ENCODE measurements around the gene KIF16B. TPM values are rescaled to one million over a fixed set of nuclear protein-coding genes. Genes with fewer than 3 reads are reported as not detected.

KIF16B gene
- total and polyA plus RNA-seq, 2 donors (not counting 3 experiments of a cell fraction or from before 2014, with no cell fraction given): 2.9 to 8.8 TPM

DNA sequence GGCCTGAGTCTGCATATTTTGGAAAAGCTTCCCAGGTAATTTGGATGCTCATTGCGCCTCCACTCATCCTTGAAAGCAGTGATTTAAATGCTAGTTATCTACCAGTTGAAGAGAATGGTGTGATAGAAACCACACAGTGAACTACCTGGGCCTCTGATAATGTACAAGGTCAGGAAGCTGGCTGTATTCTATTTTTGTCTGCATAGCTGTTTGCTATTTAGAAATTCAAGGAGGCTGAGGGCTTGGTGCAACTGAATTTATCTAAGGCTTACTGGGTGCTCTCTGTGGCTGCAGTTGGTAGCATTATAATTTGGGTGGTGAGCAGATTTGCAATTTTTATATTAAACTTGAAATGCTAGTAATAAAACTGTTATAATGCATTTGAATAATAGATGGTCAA is 245.6 kb downstream of the KIF16B start:
- ChIA-PET POLR2A (no interaction called here), CTCF (no interaction called here)
- Histone ChIP-seq H3K9me3 (replicated peaks; ENCODE audit: control insufficient read depth, insufficient read depth, low read length) (no peaks in the 10 kb centered on the region), H3K4me3 (replicated peaks in 1 of 3; ENCODE audit: insufficient read depth in 1 of 3, low read depth in 1 of 3, low read length in 3 of 3) (no peak overlapping the region), H3K27me3 (ENCODE audit: control insufficient read depth in 2 of 2, insufficient read depth in 2 of 2, low read length in 2 of 2) (no peaks in the 10 kb centered on the region), H3K27ac (ENCODE audit: insufficient read depth, low read depth, low read length) (no peak overlapping the region), H3K4me1 (ENCODE audit: control insufficient read depth, extremely low read depth, insufficient read depth, low read length) (no peaks in the 10 kb centered on the region), H3K36me3 (ENCODE audit: control insufficient read depth in 2 of 2, extremely low read depth in 1 of 2, insufficient read depth in 2 of 2, low read length in 2 of 2) (no peaks in the 10 kb centered on the region), H3K9ac (replicated peaks; ENCODE audit: extremely low read depth, insufficient read depth, low read length) (no peak overlapping the region), H4K20me1 (replicated peaks; ENCODE audit: control insufficient read depth, extremely low read depth, insufficient read depth, low read length) (no peaks in the 10 kb centered on the region), H3K4me2 (ENCODE audit: insufficient read depth, low read length) (no peak overlapping the region), H2AFZ (ENCODE audit: low read depth, low read length) (no peak overlapping the region), H3K9me1 (replicated peaks; ENCODE audit: control insufficient read depth, extremely low read depth, insufficient read depth, low read length) (no peaks in the 10 kb centered on the region), H3K79me2 (ENCODE audit: control insufficient read depth, insufficient read depth, low read length) (no peaks in the 10 kb centered on the region)
- no peak for FAIRE-seq
- BruUV-seq (replicated peaks): no TSS peak
- dilution Hi-C loops (cut with MboI; ENCODE audit: extremely low pct_ligation_motif_present, low sequenced_read_pairs) (no loop called here), intact Hi-C loops (cut with micrococcal nuclease) (no loop called here)
- no peak for DNase-seq (ENCODE audit: low read depth, low spot score)
- no peak for TF ChIP-seq POLR2AphosphoS5 (IDR thresholded peaks at IDR 0.05; ENCODE audit: insufficient read depth, low read depth, low read length)

DNA sequence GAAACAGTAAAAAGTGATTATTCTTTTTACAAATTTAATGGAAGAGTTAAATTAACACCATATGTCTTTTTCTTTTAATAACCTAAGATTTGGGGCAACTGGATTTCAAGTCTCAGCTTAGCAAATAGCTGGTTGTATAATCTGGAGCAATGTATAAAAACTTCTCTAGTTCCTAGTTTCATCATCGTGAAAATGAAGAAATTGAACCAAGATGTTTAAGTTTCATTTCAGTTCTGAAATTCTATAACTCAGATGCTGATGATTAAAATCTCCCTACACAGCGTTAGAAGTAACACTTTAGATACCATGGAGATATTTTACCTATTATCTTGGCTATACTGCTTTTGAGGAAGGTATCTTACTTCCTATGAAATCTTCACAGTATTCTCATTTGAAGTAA is 252.0 kb downstream of the KIF16B start:
- H3K36me3 ChIP-seq (ENCODE audit: control insufficient read depth in 2 of 2, extremely low read depth in 1 of 2, insufficient read depth in 2 of 2, low read length in 2 of 2): no peaks in the 10 kb centered on the region
- H3K4me2 ChIP-seq (ENCODE audit: insufficient read depth, low read length): no peak overlapping the region
- H3K27me3 ChIP-seq (ENCODE audit: control insufficient read depth in 2 of 2, insufficient read depth in 2 of 2, low read length in 2 of 2): no peaks in the 10 kb centered on the region
- no peaks in the 10 kb centered on the region for H3K9me1 ChIP-seq (replicated peaks; ENCODE audit: control insufficient read depth, extremely low read depth, insufficient read depth, low read length)
- no peak overlapping the region for H3K4me3 ChIP-seq (replicated peaks in 1 of 3; ENCODE audit: insufficient read depth in 1 of 3, low read depth in 1 of 3, low read length in 3 of 3)
- CTCF ChIA-PET: no interaction called here
- DNase-seq (ENCODE audit: low read depth, low spot score) (no peak), FAIRE-seq (no peak)
- no peaks in the 10 kb centered on the region for H3K9me3 ChIP-seq (replicated peaks; ENCODE audit: control insufficient read depth, insufficient read depth, low read length)
- POLR2A ChIA-PET: no interaction called here
- H3K4me1 ChIP-seq (ENCODE audit: control insufficient read depth, extremely low read depth, insufficient read depth, low read length): no peaks in the 10 kb centered on the region
- no peak overlapping the region for H3K27ac ChIP-seq (ENCODE audit: insufficient read depth, low read depth, low read length)
- no peak for TF ChIP-seq EZH2 (IDR thresholded peaks at IDR 0.05; ENCODE audit: borderline replicate concordance, low read depth, low read length, severe bottlenecking)
- TF ChIP-seq JUN (IDR thresholded peaks at IDR 0.05; ENCODE audit: borderline replicate concordance, insufficient read depth, insufficient read length, low read depth): no peak
- no peak for TF ChIP-seq MYC (IDR thresholded peaks at IDR 0.05; ENCODE audit: low read depth, low read length)
- no peak for TF ChIP-seq POLR2A (IDR thresholded peaks at IDR 0.05; ENCODE audit: low read depth, low read length)
- TF ChIP-seq POLR2AphosphoS5 (IDR thresholded peaks at IDR 0.05; ENCODE audit: insufficient read depth, low read depth, low read length): no peak
- TF ChIP-seq, protein P1, sequence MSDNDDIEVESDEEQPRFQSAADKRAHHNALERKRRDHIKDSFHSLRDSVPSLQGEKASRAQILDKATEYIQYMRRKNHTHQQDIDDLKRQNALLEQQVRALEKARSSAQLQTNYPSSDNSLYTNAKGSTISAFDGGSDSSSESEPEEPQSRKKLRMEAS (IDR thresholded peaks at IDR 0.05; ENCODE audit: insufficient read depth, insufficient read length): no peak
- TF ChIP-seq GATA2 (IDR thresholded peaks at IDR 0.05; ENCODE audit: insufficient read depth, insufficient read length, low read depth, low read length): no peak
- intact Hi-C loops (cut with micrococcal nuclease): no loop called here
- no peaks in the 10 kb centered on the region for H4K20me1 ChIP-seq (replicated peaks; ENCODE audit: control insufficient read depth, extremely low read depth, insufficient read depth, low read length)
- H2AFZ ChIP-seq (ENCODE audit: low read depth, low read length): no peak overlapping the region
- no TSS peak for BruUV-seq (replicated peaks)
- dilution Hi-C loops (cut with MboI; ENCODE audit: extremely low pct_ligation_motif_present, low sequenced_read_pairs): no loop called here
- no peak overlapping the region for H3K9ac ChIP-seq (replicated peaks; ENCODE audit: extremely low read depth, insufficient read depth, low read length)
- no peaks in the 10 kb centered on the region for H3K79me2 ChIP-seq (ENCODE audit: control insufficient read depth, insufficient read depth, low read length)
